GM23338 (cell line): ENCODE data around the gene UPP2. TPM values are rescaled to one million over a fixed set of nuclear protein-coding genes. Genes with fewer than 3 reads are reported as not detected.

Experiments used
- EZH2phosphoT487 ChIP-seq: fragments of 200-600 bp; sonication (generic); IDR thresholded peaks from one replicate; pipeline ENCODE4 v1.8.1; 2018; ENCODE audit warnings: antibody characterized with exemption; ENCODE audit not compliant: unreplicated experiment
- NANOG ChIP-seq: IDR thresholded peaks from 2 replicates; pipeline ENCODE4 v1.6.1; 2016; ENCODE audit warnings: antibody characterized with exemption, borderline replicate concordance
- POLR2AphosphoS5 ChIP-seq: IDR thresholded peaks from 2 replicates; pipeline ENCODE4 v1.6.1; 2016; ENCODE audit warnings: antibody characterized with exemption, low read depth
- STAT1 ChIP-seq: IDR thresholded peaks from one replicate; pipeline ENCODE4 v1.6.1; 2016; ENCODE audit warnings: antibody characterized with exemption; ENCODE audit not compliant: unreplicated experiment
- ZNF331 ChIP-seq: fragments of 250-450 bp; sonication (Bioruptor Pico); IDR thresholded peaks from 2 replicates; pipeline ENCODE4 v1.5.0; 2020; ENCODE audit warnings: low read depth, mild to moderate bottlenecking, moderate library complexity
- polyA plus RNA-seq: library from polyadenylated mRNA; unstranded; fragments of >200 nt; fragmentation: Nextera tagmentation; extraction: Ambion mirVana; gene quantifications from 2 replicates; pipeline ENCODE4 v1.2.1, GENCODE V29; 2016
- total RNA-seq: library from RNA; depleted of rRNA; stranded (reverse); fragments of >200 nt; shearing (Covaris generic); gene quantifications from 2 replicates; pipeline ENCODE4 v1.2.3, GENCODE V29; 2014
- TF ChIP-seq, protein P1 (sequence below): fragments of 250-450 bp; sonication (Bioruptor Pico); IDR thresholded peaks from 2 replicates; pipeline ENCODE4 v1.5.0; 2020; ENCODE audit warnings: mild to moderate bottlenecking, moderate library complexity
- TF ChIP-seq, protein P2 (sequence below): IDR thresholded peaks from one replicate; pipeline ENCODE4 v1.6.1; 2018; ENCODE audit warnings: antibody characterized with exemption; ENCODE audit not compliant: unreplicated experiment
- TF ChIP-seq, protein P3 (sequence below), 2 experiments: fragments of 200-600 bp in 1 of 2; sonication (generic) in 1 of 2; conservative IDR thresholded peaks; 2 replicates each; pipeline versions ENCODE4 v1.5.1 to v1.6.1; 2016 to 2017; ENCODE audit warnings: antibody characterized with exemption in 2 of 2, low read depth in 2 of 2, mild to moderate bottlenecking in 2 of 2, moderate library complexity in 1 of 2

UPP2 gene
- total and polyA plus RNA-seq, 2 experiments from 2014 or later, result not detected

DNA sequence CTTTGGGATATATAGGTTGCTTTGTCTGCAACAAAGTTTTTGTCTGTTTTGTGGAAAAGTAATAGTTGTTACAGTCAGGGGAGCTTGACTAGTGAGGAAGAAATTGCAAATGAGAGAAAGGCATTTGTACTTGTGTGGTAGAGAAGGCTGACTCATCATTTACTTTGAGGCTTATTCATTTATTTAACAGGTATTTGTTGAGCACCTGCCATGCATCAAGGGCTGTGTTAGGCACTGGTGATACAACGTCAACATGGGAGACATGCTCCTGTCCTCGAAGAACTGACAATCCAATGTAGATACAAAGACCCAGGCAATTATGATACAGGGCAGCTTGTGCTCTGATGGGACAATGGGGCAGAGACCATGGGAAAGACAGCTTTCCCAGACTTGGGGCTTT is 79.5 kb downstream of the UPP2 start (continued):
- TF ChIP-seq, protein P1, sequence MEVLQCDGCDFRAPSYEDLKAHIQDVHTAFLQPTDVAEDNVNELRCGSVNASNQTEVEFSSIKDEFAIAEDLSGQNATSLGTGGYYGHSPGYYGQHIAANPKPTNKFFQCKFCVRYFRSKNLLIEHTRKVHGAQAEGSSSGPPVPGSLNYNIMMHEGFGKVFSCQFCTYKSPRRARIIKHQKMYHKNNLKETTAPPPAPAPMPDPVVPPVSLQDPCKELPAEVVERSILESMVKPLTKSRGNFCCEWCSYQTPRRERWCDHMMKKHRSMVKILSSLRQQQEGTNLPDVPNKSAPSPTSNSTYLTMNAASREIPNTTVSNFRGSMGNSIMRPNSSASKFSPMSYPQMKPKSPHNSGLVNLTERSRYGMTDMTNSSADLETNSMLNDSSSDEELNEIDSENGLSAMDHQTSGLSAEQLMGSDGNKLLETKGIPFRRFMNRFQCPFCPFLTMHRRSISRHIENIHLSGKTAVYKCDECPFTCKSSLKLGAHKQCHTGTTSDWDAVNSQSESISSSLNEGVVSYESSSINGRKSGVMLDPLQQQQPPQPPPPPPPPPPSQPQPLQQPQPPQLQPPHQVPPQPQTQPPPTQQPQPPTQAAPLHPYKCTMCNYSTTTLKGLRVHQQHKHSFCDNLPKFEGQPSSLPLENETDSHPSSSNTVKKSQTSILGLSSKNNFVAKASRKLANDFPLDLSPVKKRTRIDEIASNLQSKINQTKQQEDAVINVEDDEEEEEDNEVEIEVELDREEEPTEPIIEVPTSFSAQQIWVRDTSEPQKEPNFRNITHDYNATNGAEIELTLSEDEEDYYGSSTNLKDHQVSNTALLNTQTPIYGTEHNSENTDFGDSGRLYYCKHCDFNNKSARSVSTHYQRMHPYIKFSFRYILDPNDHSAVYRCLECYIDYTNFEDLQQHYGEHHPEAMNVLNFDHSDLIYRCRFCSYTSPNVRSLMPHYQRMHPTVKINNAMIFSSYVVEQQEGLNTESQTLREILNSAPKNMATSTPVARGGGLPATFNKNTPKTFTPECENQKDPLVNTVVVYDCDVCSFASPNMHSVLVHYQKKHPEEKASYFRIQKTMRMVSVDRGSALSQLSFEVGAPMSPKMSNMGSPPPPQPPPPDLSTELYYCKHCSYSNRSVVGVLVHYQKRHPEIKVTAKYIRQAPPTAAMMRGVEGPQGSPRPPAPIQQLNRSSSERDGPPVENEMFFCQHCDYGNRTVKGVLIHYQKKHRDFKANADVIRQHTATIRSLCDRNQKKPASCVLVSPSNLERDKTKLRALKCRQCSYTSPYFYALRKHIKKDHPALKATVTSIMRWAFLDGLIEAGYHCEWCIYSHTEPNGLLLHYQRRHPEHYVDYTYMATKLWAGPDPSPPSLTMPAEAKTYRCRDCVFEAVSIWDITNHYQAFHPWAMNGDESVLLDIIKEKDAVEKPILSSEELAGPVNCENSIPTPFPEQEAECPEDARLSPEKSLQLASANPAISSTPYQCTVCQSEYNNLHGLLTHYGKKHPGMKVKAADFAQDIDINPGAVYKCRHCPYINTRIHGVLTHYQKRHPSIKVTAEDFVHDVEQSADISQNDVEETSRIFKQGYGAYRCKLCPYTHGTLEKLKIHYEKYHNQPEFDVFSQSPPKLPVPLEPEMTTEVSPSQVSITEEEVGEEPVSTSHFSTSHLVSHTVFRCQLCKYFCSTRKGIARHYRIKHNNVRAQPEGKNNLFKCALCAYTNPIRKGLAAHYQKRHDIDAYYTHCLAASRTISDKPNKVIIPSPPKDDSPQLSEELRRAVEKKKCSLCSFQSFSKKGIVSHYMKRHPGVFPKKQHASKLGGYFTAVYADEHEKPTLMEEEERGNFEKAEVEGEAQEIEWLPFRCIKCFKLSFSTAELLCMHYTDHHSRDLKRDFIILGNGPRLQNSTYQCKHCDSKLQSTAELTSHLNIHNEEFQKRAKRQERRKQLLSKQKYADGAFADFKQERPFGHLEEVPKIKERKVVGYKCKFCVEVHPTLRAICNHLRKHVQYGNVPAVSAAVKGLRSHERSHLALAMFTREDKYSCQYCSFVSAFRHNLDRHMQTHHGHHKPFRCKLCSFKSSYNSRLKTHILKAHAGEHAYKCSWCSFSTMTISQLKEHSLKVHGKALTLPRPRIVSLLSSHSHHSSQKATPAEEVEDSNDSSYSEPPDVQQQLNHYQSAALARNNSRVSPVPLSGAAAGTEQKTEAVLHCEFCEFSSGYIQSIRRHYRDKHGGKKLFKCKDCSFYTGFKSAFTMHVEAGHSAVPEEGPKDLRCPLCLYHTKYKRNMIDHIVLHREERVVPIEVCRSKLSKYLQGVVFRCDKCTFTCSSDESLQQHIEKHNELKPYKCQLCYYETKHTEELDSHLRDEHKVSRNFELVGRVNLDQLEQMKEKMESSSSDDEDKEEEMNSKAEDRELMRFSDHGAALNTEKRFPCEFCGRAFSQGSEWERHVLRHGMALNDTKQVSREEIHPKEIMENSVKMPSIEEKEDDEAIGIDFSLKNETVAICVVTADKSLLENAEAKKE (CRISPR knock-in tag), result no peak
- TF ChIP-seq, protein P2, sequence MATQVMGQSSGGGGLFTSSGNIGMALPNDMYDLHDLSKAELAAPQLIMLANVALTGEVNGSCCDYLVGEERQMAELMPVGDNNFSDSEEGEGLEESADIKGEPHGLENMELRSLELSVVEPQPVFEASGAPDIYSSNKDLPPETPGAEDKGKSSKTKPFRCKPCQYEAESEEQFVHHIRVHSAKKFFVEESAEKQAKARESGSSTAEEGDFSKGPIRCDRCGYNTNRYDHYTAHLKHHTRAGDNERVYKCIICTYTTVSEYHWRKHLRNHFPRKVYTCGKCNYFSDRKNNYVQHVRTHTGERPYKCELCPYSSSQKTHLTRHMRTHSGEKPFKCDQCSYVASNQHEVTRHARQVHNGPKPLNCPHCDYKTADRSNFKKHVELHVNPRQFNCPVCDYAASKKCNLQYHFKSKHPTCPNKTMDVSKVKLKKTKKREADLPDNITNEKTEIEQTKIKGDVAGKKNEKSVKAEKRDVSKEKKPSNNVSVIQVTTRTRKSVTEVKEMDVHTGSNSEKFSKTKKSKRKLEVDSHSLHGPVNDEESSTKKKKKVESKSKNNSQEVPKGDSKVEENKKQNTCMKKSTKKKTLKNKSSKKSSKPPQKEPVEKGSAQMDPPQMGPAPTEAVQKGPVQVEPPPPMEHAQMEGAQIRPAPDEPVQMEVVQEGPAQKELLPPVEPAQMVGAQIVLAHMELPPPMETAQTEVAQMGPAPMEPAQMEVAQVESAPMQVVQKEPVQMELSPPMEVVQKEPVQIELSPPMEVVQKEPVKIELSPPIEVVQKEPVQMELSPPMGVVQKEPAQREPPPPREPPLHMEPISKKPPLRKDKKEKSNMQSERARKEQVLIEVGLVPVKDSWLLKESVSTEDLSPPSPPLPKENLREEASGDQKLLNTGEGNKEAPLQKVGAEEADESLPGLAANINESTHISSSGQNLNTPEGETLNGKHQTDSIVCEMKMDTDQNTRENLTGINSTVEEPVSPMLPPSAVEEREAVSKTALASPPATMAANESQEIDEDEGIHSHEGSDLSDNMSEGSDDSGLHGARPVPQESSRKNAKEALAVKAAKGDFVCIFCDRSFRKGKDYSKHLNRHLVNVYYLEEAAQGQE, result no peak
- TF ChIP-seq STAT1 (no peak), POLR2AphosphoS5 (no peak), ZNF331 (CRISPR knock-in tag) (no peak), EZH2phosphoT487 (no peak), NANOG (no peak)
- TF ChIP-seq, protein P3, sequence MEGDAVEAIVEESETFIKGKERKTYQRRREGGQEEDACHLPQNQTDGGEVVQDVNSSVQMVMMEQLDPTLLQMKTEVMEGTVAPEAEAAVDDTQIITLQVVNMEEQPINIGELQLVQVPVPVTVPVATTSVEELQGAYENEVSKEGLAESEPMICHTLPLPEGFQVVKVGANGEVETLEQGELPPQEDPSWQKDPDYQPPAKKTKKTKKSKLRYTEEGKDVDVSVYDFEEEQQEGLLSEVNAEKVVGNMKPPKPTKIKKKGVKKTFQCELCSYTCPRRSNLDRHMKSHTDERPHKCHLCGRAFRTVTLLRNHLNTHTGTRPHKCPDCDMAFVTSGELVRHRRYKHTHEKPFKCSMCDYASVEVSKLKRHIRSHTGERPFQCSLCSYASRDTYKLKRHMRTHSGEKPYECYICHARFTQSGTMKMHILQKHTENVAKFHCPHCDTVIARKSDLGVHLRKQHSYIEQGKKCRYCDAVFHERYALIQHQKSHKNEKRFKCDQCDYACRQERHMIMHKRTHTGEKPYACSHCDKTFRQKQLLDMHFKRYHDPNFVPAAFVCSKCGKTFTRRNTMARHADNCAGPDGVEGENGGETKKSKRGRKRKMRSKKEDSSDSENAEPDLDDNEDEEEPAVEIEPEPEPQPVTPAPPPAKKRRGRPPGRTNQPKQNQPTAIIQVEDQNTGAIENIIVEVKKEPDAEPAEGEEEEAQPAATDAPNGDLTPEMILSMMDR (conservative IDR thresholded peaks at IDR 0.05; ENCODE audit: low read depth in 2 of 2), result no peak
